K562 (cell line): ENCODE data around the gene NPB.

Source experiments
- ARID2 ChIP-seq: fragments of 450-650 bp; IDR thresholded peaks from 2 replicates; pipeline ENCODE4 v1.6.1; 2017; ENCODE audit warnings: antibody characterized with exemption, mild to moderate bottlenecking
- CBFB ChIP-seq: sonication (generic); formaldehyde crosslinking; IDR thresholded peaks from 2 replicates; pipeline ENCODE4 v1.4.0; 2020; ENCODE audit warnings: mild to moderate bottlenecking, missing genetic modification reagents
- DPF2 ChIP-seq: fragments of 450-650 bp; IDR thresholded peaks from 2 replicates; pipeline ENCODE4 v1.6.1; 2016
- HES1 ChIP-seq: fragments of 450-650 bp; IDR thresholded peaks from 2 replicates; pipeline ENCODE4 v1.6.1; 2016; ENCODE audit warnings: low read depth, mild to moderate bottlenecking, moderate library complexity
- NRF1 ChIP-seq, 2 experiments: fragments of 450-650 bp; IDR thresholded peaks in 1 of 2; conservative IDR thresholded peaks in 1 of 2; 2 replicates each; pipeline ENCODE4 v1.6.1; 2014; ENCODE audit warnings: mild to moderate bottlenecking in 2 of 2
- REST ChIP-seq, 2 experiments: fragments of 450-650 bp; formaldehyde crosslinking in 1 of 2; IDR thresholded peaks; 2 replicates each; pipeline versions ENCODE4 v1.4.0 to v1.6.1; 2014 to 2020; ENCODE audit warnings: mild to moderate bottlenecking in 2 of 2, borderline replicate concordance in 1 of 2, low read depth in 1 of 2
- SPI1 ChIP-seq: IDR thresholded peaks from 2 replicates; pipeline ENCODE4 v1.6.1; 2011; ENCODE audit warnings: low read depth, low read length, control low read depth, borderline replicate concordance
- ZNF133 ChIP-seq: fragments of 250-450 bp; sonication (Bioruptor Pico); IDR thresholded peaks from 2 replicates; pipeline ENCODE4 v1.4.0; 2020; ENCODE audit warnings: mild to moderate bottlenecking
- ZNF232 ChIP-seq: sonication (generic); formaldehyde crosslinking; IDR thresholded peaks from 2 replicates; pipeline ENCODE4 v1.8.0; 2022; ENCODE audit warnings: mild to moderate bottlenecking, missing genetic modification reagents
- ZNF311 ChIP-seq: fragments of 250-450 bp; sonication (Bioruptor Pico); IDR thresholded peaks from 2 replicates; pipeline ENCODE4 v1.4.0; 2020; ENCODE audit warnings: mild to moderate bottlenecking, moderate library complexity
- ZNF318 ChIP-seq, 2 experiments: fragments of 450-650 bp; IDR thresholded peaks; 2 replicates each; pipeline ENCODE4 v1.6.1; 2016; ENCODE audit warnings: mild to moderate bottlenecking in 2 of 2, borderline replicate concordance in 1 of 2, low read depth in 1 of 2, moderate library complexity in 1 of 2

DNA sequence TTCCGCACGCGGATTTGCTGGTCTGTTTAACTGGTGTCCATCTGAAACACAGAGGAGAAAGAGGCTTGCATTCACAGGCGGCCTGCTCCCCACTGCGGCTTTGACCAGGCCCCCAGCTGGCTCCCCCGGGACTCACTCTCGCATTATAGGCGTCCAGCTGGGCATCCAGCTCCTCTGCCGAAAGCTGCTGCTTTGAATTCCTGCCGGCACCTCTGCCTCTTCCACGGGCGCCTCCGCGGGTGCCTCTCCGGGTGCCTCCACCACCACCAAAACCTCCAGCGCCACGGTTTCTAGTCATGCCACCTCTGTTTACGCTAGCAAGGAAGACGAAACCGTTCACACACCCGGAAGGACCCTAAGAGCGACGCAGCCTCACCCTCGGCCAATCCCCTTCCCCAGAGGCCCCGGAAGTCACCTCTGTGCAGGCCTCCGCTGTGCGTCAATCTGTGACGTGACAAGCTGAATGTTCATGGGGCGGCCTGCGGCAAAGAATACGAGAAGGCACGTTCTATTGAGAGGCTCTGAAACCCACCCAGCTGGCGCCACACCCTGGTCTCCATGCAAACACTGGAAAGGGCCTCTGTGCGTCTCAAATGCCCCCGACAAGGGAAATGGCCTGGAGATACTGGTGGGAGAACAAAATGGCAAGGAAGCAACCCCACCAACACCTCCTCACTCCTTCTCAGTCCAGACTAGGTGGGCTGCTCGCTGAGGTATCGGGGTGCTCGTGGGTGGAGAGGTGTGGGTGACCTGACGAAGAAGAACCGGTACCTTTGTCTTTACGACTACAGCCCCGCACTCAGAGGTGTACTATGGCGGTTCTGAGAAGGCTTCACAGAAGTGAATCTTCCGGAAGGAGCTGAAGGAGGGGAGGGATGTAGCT, 13.7 kb upstream of the NPB start:
- TF ChIP-seq SPI1: no peak
- TF ChIP-seq DPF2: no peak
- TF ChIP-seq ZNF232 (CRISPR knock-in tag): no peak
- TF ChIP-seq ZNF311 (CRISPR knock-in tag): no peak
- no peak for TF ChIP-seq HES1
- TF ChIP-seq REST (IDR thresholded peaks at IDR 0.05; ENCODE audit: borderline replicate concordance): no peak
- no peak for TF ChIP-seq REST (CRISPR knock-in tag; IDR thresholded peaks at IDR 0.05; ENCODE audit: low read depth)
- TF ChIP-seq ARID2: no peak
- no peak for TF ChIP-seq NRF1 (conservative IDR thresholded peaks at IDR 0.05 in 1 of 2, IDR thresholded peaks at IDR 0.05 in 1 of 2)
- TF ChIP-seq ZNF133 (CRISPR knock-in tag): no peak
- no peak for TF ChIP-seq ZNF318 (IDR thresholded peaks at IDR 0.05; ENCODE audit: borderline replicate concordance in 1 of 2, low read depth in 1 of 2)
- TF ChIP-seq CBFB (CRISPR knock-in tag): no peak
